HFF-Myc (cell line): Measurements from ENCODE around the gene CDC42EP3.

Experiments used
- DNase-seq: peaks from one replicate; pipeline ENCODE4 v3.0.0-alpha.2; 2011; ENCODE audit warnings: low read depth; ENCODE audit errors: extremely low read depth
- H3K4me3 ChIP-seq: replicated peaks from 2 replicates; pipeline ENCODE4 v1.5.1; 2011; ENCODE audit warnings: low read depth, mild to moderate bottlenecking, control low read depth, low read length
- CTCF ChIP-seq: IDR thresholded peaks from 2 replicates; pipeline ENCODE4 v1.5.1; 2012; ENCODE audit warnings: mild to moderate bottlenecking, low read depth, low read length, control low read depth; ENCODE audit errors: missing control alignments

CDC42EP3 gene

GRCh38 chr2:37671009-37671815 lies at the start of gene CDC42EP3:
Gene CDC42EP3 (minus strand): TSS chr2:37671642. CDS start chr2:37646587, 25,055 bp downstream.
- DNase-seq: no peak
- TF ChIP-seq CTCF: no peak
- peak within 1 kb of the TSS; percentile 71 for H3K4me3 ChIP-seq

- H3K4me3 ChIP-seq: no peak overlapping the region
- no peak for DNase-seq
- no peak for TF ChIP-seq CTCF
Measured at GRCh38 chr2:37721201-37721560, 49.7 kb upstream of the CDC42EP3 start.

- DNase-seq: no peak
- TF ChIP-seq CTCF: no peak
- no peak overlapping the region for H3K4me3 ChIP-seq
Measured at GRCh38 chr2:37720533-37721200, 49.2 kb upstream of the CDC42EP3 start.

- no peak for DNase-seq
- no peak for TF ChIP-seq CTCF
- H3K4me3 ChIP-seq: no peak overlapping the region
Measured at GRCh38 chr2:37718515-37719161, 47.2 kb upstream of the CDC42EP3 start.

- H3K4me3 ChIP-seq: no peak overlapping the region
- DNase-seq: no peak
- TF ChIP-seq CTCF: no peak
Measured at GRCh38 chr2:37713258-37713700, 41.8 kb upstream of the CDC42EP3 start.

- TF ChIP-seq CTCF: no peak
- DNase-seq: no peak
- H3K4me3 ChIP-seq: no peak overlapping the region
Measured at GRCh38 chr2:37711831-37712230, 40.4 kb upstream of the CDC42EP3 start.
